GM18520 (cell line): ENCODE data around the gene AHNAK2.

Experiments
- ATAC-seq: cut with Tn5 transposase; IDR thresholded peaks from one replicate; pipeline ENCODE4 v1.9.1; 2021; ENCODE audit not compliant: unreplicated experiment

Gene AHNAK2

GRCh38 chr14:104941508-104942365 is 36.4 kb downstream of the AHNAK2 start:
- no peak for ATAC-seq

GRCh38 chr14:104940526-104941150 is 37.5 kb downstream of the AHNAK2 start:
- no peak for ATAC-seq

GRCh38 chr14:104939666-104940410 is 38.3 kb downstream of the AHNAK2 start:
- ATAC-seq: no peak

- no peak for ATAC-seq
Measured at GRCh38 chr14:104938960-104939359, 39.2 kb downstream of the AHNAK2 start.

GRCh38 chr14:104938436-104938835 is 39.7 kb downstream of the AHNAK2 start:
- no peak for ATAC-seq

GRCh38 chr14:104937694-104938365 is 40.3 kb downstream of the AHNAK2 start:
- no peak for ATAC-seq

GRCh38 chr14:104937161-104937560 is 41.0 kb downstream of the AHNAK2 start:
- ATAC-seq: no peak

- no peak for ATAC-seq
Measured at GRCh38 chr14:104936361-104937155, 41.6 kb downstream of the AHNAK2 start.

- no peak for ATAC-seq
Measured at GRCh38 chr14:104935955-104936354, 42.2 kb downstream of the AHNAK2 start.

- no peak for ATAC-seq
Measured at GRCh38 chr14:104935026-104935650, 43.0 kb downstream of the AHNAK2 start.

GRCh38 chr14:104933746-104934733 is 44.1 kb downstream of the AHNAK2 start:
- ATAC-seq: no peak

- no peak for ATAC-seq
Measured at GRCh38 chr14:104932676-104933631, 45.2 kb downstream of the AHNAK2 start.

GRCh38 chr14:104931771-104932675 is 46.2 kb downstream of the AHNAK2 start:
- no peak for ATAC-seq

- ATAC-seq: no peak
Measured at GRCh38 chr14:104931304-104931770, 46.8 kb downstream of the AHNAK2 start.

GRCh38 chr14:104930526-104931303 is 47.5 kb downstream of the AHNAK2 start:
- no peak for ATAC-seq
